ENCODE results near the gene UNC5C.
"Not testable (repeated sequence)": the region's sequence is repeated elsewhere in the genome, so short reads cannot be mapped to it uniquely, and the experiment has no call there.

Gene UNC5C

GRCh38 chr4:95190751-95191436, 357.9 kb downstream of the UNC5C start:
- ATAC-seq (replicated peaks; ENCODE audit: extremely low read depth, poor library complexity, severe bottlenecking): no peak
- Mint-ChIP-seq H3K4me3 (no peak overlapping the region), H3K4me1 (no peaks in the 10 kb centered on the region), H3K36me3 (ENCODE audit: insufficient read depth) (no peaks in the 10 kb centered on the region), H3K27me3 (no peaks in the 10 kb centered on the region), H3K27ac (ENCODE audit: low read depth) (no peak overlapping the region), H3K9me3 (peaks cover 12% of the 10 kb centered on the region)
- DNase-seq (ENCODE audit: low spot score in 2 of 2): no peak

GRCh38 chr4:95188701-95189370, 359.9 kb downstream of the UNC5C start:
- Mint-ChIP-seq H3K4me1 (no peaks in the 10 kb centered on the region), H3K27me3 (no peaks in the 10 kb centered on the region), H3K27ac (ENCODE audit: low read depth) (no peak overlapping the region), H3K36me3 (ENCODE audit: insufficient read depth) (no peaks in the 10 kb centered on the region), H3K4me3 (no peak overlapping the region), H3K9me3 (peaks cover 9% of the 10 kb centered on the region)
- ATAC-seq (replicated peaks; ENCODE audit: extremely low read depth, poor library complexity, severe bottlenecking): no peak
- no peak for DNase-seq (ENCODE audit: low spot score in 2 of 2)

GRCh38 chr4:95186666-95187065, 362.1 kb downstream of the UNC5C start:
- Mint-ChIP-seq H3K27ac (ENCODE audit: low read depth) (no peak overlapping the region), H3K36me3 (ENCODE audit: insufficient read depth) (no peaks in the 10 kb centered on the region), H3K9me3 (no peaks in the 10 kb centered on the region), H3K27me3 (peaks cover 8% of the 10 kb centered on the region), H3K4me3 (no peak overlapping the region), H3K4me1 (no peaks in the 10 kb centered on the region)
- ATAC-seq (replicated peaks; ENCODE audit: extremely low read depth, poor library complexity, severe bottlenecking) (no peak), DNase-seq (ENCODE audit: low spot score in 2 of 2) (no peak)

GRCh38 chr4:95183656-95184408, 364.9 kb downstream of the UNC5C start:
- peaks cover 8% of the 10 kb centered on the region for H3K27me3 Mint-ChIP-seq
- no peak for DNase-seq (ENCODE audit: low spot score in 2 of 2)
- no peak for ATAC-seq (replicated peaks; ENCODE audit: extremely low read depth, poor library complexity, severe bottlenecking)
- H3K4me1 Mint-ChIP-seq: no peaks in the 10 kb centered on the region
- H3K4me3 Mint-ChIP-seq: no peak overlapping the region
- no peak overlapping the region for H3K27ac Mint-ChIP-seq (ENCODE audit: low read depth)
- no peaks in the 10 kb centered on the region for H3K9me3 Mint-ChIP-seq
- no peaks in the 10 kb centered on the region for H3K36me3 Mint-ChIP-seq (ENCODE audit: insufficient read depth)

GRCh38 chr4:95181996-95182306, 366.8 kb downstream of the UNC5C start:
- DNase-seq (ENCODE audit: low spot score in 2 of 2): no peak
- no peak for ATAC-seq (replicated peaks; ENCODE audit: extremely low read depth, poor library complexity, severe bottlenecking)
- Mint-ChIP-seq H3K27ac (ENCODE audit: low read depth) (no peak overlapping the region), H3K4me3 (no peak overlapping the region), H3K27me3 (peaks cover 8% of the 10 kb centered on the region), H3K9me3 (peaks cover 5% of the 10 kb centered on the region), H3K4me1 (no peaks in the 10 kb centered on the region), H3K36me3 (ENCODE audit: insufficient read depth) (no peaks in the 10 kb centered on the region)

GRCh38 chr4:95181243-95181995, 367.4 kb downstream of the UNC5C start:
- Mint-ChIP-seq H3K27ac (ENCODE audit: low read depth) (no peak overlapping the region), H3K27me3 (peaks cover 8% of the 10 kb centered on the region), H3K4me1 (no peaks in the 10 kb centered on the region), H3K36me3 (ENCODE audit: insufficient read depth) (no peaks in the 10 kb centered on the region), H3K9me3 (peaks cover 5% of the 10 kb centered on the region), H3K4me3 (no peak overlapping the region)
- ATAC-seq (replicated peaks; ENCODE audit: extremely low read depth, poor library complexity, severe bottlenecking) (no peak), DNase-seq (ENCODE audit: low spot score in 2 of 2) (no peak)

- no peak overlapping the region for H3K4me3 Mint-ChIP-seq
- DNase-seq (ENCODE audit: low spot score in 2 of 2) (no peak), ATAC-seq (replicated peaks; ENCODE audit: extremely low read depth, poor library complexity, severe bottlenecking) (no peak)
- H3K27me3 Mint-ChIP-seq: peaks cover 8% of the 10 kb centered on the region
- no peaks in the 10 kb centered on the region for H3K4me1 Mint-ChIP-seq
- no peaks in the 10 kb centered on the region for H3K36me3 Mint-ChIP-seq (ENCODE audit: insufficient read depth)
- H3K9me3 Mint-ChIP-seq: peaks cover 5% of the 10 kb centered on the region
- H3K27ac Mint-ChIP-seq (ENCODE audit: low read depth): no peak overlapping the region
These were observed 368.1 kb downstream of the UNC5C start for GRCh38 chr4:95180531-95181242.

GRCh38 chr4:95178938-95179337, 369.8 kb downstream of the UNC5C start:
- peaks cover 8% of the 10 kb centered on the region for H3K9me3 Mint-ChIP-seq
- H3K4me1 Mint-ChIP-seq: no peaks in the 10 kb centered on the region
- H3K27ac Mint-ChIP-seq (ENCODE audit: low read depth): no peak overlapping the region
- ATAC-seq (replicated peaks; ENCODE audit: extremely low read depth, poor library complexity, severe bottlenecking) (no peak), DNase-seq (ENCODE audit: low spot score in 2 of 2) (no peak)
- H3K27me3 Mint-ChIP-seq: peaks cover 8% of the 10 kb centered on the region
- no peak overlapping the region for H3K4me3 Mint-ChIP-seq
- H3K36me3 Mint-ChIP-seq (ENCODE audit: insufficient read depth): no peaks in the 10 kb centered on the region

GRCh38 chr4:95171377-95171776, 377.4 kb downstream of the UNC5C start:
- H3K36me3 Mint-ChIP-seq (ENCODE audit: insufficient read depth); ATAC-seq (replicated peaks; ENCODE audit: extremely low read depth, poor library complexity, severe bottlenecking); H3K27me3 Mint-ChIP-seq; H3K27ac Mint-ChIP-seq (ENCODE audit: low read depth); H3K9me3 Mint-ChIP-seq; DNase-seq (ENCODE audit: low spot score in 2 of 2); H3K4me1 Mint-ChIP-seq; H3K4me3 Mint-ChIP-seq: not testable (repeated sequence)

- no peaks in the 10 kb centered on the region for H3K36me3 Mint-ChIP-seq (ENCODE audit: insufficient read depth)
- ATAC-seq (replicated peaks; ENCODE audit: extremely low read depth, poor library complexity, severe bottlenecking): no peak
- H3K9me3 Mint-ChIP-seq: peaks cover 4% of the 10 kb centered on the region
- H3K27ac Mint-ChIP-seq (ENCODE audit: low read depth): no peak overlapping the region
- H3K4me3 Mint-ChIP-seq: no peak overlapping the region
- no peaks in the 10 kb centered on the region for H3K27me3 Mint-ChIP-seq
- DNase-seq (ENCODE audit: low spot score in 2 of 2): no peak
- H3K4me1 Mint-ChIP-seq: no peaks in the 10 kb centered on the region
These were observed 378.6 kb downstream of the UNC5C start for GRCh38 chr4:95170176-95170575.

GRCh38 chr4:95167805-95168204, 381.0 kb downstream of the UNC5C start:
- no peaks in the 10 kb centered on the region for H3K4me1 Mint-ChIP-seq
- H3K4me3 Mint-ChIP-seq: no peak overlapping the region
- DNase-seq (ENCODE audit: low spot score in 2 of 2) (no peak), ATAC-seq (replicated peaks; ENCODE audit: extremely low read depth, poor library complexity, severe bottlenecking) (no peak)
- H3K27ac Mint-ChIP-seq (ENCODE audit: low read depth): no peak overlapping the region
- H3K36me3 Mint-ChIP-seq (ENCODE audit: insufficient read depth): no peaks in the 10 kb centered on the region
- no peaks in the 10 kb centered on the region for H3K27me3 Mint-ChIP-seq
- no peaks in the 10 kb centered on the region for H3K9me3 Mint-ChIP-seq

- Mint-ChIP-seq H3K27ac (ENCODE audit: low read depth) (no peak overlapping the region), H3K27me3 (no peaks in the 10 kb centered on the region), H3K4me3 (no peak overlapping the region), H3K4me1 (no peaks in the 10 kb centered on the region), H3K36me3 (ENCODE audit: insufficient read depth) (no peaks in the 10 kb centered on the region), H3K9me3 (no peaks in the 10 kb centered on the region)
- ATAC-seq (replicated peaks; ENCODE audit: extremely low read depth, poor library complexity, severe bottlenecking): peak; percentile 31
- DNase-seq (ENCODE audit: low spot score in 2 of 2): no peak
These were observed 382.7 kb downstream of the UNC5C start for GRCh38 chr4:95165926-95166524.
